Measurements from ENCODE around the gene MSANTD7.

DNA sequence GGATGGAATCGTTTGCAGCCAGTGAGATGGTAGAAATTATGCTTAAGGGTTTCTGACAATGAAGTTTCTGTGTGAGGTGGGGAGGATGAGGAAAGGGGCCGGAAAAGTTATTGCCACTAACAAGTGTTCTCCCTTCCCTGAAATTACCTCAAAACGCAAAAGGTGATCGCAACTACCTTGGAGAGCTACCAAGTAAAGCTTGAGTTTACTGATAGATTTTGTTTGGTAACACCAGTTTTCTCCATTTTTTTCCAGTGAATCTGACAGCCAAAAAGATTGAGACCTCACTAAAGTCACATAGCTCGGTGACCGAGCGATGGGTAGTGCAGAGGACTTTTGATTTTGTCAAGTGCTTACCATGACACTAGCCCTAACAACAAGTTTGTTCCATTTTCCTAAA is 42.1 kb downstream of the MSANTD7 start:
- TF ChIP-seq POLR2A (IDR thresholded peaks at IDR 0.05; ENCODE audit: low read depth), result no peak
- TF ChIP-seq, protein P1, sequence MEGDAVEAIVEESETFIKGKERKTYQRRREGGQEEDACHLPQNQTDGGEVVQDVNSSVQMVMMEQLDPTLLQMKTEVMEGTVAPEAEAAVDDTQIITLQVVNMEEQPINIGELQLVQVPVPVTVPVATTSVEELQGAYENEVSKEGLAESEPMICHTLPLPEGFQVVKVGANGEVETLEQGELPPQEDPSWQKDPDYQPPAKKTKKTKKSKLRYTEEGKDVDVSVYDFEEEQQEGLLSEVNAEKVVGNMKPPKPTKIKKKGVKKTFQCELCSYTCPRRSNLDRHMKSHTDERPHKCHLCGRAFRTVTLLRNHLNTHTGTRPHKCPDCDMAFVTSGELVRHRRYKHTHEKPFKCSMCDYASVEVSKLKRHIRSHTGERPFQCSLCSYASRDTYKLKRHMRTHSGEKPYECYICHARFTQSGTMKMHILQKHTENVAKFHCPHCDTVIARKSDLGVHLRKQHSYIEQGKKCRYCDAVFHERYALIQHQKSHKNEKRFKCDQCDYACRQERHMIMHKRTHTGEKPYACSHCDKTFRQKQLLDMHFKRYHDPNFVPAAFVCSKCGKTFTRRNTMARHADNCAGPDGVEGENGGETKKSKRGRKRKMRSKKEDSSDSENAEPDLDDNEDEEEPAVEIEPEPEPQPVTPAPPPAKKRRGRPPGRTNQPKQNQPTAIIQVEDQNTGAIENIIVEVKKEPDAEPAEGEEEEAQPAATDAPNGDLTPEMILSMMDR (IDR thresholded peaks at IDR 0.05), result no peak

Measured in esophagus muscularis mucosa (tissue), 3 donors.